Measurements from ENCODE around the gene ALKBH3.

ALKBH3 gene

GRCh38 chr11:43922295-43922648 is 41.6 kb downstream of the ALKBH3 start:
- DNase-seq (ENCODE audit: low read depth, low spot score), result no peak

- no peak for DNase-seq (ENCODE audit: low read depth, low spot score)
Observed at GRCh38 chr11:43922744-43923405, 42.2 kb downstream of the ALKBH3 start.

DNA sequence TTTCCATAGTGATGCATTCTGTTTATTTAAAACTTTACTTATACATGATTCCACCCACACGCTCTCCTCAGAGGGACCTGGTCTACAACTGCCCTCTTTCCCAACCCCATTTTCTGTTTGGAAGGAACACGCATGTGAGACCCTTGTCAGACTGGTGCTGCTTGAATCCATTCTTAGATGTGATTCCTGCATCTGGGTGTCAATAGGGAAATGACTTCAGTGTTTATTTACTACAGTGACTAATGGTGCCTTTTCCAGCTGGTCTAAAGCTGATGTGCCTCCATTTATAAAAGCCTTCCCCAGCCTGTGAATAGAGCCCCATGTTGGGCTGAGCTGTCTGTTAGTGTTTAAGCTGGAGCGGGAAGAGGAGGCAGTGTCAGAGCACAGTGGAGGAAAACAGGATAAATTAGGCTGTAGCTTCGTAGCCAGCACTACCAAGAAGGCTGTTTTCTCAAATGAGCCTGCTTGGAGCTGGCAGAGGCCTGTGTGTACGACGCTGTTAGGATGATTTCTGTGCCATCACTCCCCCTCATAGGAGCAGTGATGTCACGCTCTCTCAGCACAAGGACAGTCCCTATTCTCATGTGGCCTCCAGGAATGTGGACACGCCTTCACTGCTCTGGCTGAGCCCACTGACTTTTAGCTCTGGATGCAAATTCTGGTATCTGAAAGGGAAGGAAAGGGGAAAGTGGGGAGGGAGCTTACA is 42.9 kb downstream of the ALKBH3 start:
- DNase-seq (ENCODE audit: low read depth, low spot score), result no peak

- DNase-seq (ENCODE audit: low read depth, low spot score), result no peak
Observed at GRCh38 chr11:43924112-43924855, 43.7 kb downstream of the ALKBH3 start.

DNA sequence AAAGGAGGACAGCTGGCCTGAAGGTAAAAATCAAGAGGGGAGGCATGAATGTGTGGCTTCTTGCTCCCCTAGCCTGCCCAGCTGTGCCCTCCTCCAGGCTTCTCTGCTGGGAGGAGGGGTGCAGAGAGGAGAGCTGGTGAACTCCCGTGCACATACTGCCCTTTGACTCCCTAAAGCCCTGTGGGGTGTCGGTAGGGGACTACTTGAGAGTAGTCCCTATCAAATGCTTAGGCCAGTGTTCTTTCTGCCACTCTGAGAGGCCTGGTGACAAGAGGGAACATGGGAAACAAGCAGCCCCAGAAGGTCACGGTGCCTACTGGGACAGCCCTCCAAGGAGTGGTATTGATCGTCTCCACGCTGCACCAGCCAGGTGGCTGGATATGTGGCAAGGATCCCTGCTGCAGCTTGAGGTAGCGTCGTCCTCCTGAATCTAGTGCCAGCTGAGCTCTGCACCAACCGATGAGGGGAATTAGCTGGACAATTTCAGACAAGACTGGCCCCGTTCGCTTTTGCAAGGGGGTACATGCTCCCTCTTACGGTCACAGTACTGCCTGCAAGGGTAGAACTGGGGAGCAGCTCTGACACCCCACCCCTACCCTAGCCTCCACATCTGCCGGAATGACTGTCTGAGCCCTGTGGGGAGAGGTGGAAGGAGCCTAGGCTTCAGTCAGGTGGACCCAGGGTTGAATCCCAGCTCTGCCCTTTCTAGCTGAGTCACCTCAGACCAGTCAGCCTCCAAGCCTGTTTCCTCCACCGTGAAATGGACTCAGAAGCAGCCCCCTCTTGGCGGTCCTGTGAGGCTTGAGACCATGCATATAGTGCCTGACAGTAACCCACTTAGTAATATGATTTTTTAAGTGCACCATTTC is 44.7 kb downstream of the ALKBH3 start:
- DNase-seq (ENCODE audit: low read depth, low spot score), result no peak

DNA sequence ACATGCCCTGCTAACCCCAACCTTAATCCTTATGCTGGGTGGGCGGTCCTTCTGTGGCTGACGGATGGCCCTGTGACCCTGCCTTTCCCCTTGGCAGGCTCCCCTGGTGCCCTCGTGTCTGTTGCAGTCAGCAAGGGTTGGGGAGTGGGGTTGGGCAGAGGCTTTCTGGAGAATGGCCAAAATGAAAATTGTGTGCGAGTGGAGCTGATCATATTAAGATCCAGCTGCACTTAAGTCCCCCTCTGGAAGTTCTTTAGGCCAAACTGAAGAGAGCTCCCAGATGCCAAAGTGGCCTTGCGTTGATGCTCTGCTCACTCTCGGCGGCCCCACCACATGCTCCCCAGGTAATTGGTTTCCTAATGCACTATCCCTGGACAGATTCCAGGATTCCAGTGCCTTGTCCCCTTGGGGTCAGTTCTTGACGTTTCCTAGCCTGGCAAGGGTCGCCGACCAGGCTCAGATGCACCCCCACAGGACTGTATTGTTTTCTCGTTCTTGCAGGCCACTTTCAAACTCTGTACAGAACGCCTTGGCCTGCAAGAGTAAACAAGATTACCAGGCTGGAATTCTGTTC is 45.4 kb downstream of the ALKBH3 start:
- DNase-seq (ENCODE audit: low read depth, low spot score), result no peak

GRCh38 chr11:43927070-43927469 is 46.4 kb downstream of the ALKBH3 start:
- no peak for DNase-seq (ENCODE audit: low read depth, low spot score)

DNA sequence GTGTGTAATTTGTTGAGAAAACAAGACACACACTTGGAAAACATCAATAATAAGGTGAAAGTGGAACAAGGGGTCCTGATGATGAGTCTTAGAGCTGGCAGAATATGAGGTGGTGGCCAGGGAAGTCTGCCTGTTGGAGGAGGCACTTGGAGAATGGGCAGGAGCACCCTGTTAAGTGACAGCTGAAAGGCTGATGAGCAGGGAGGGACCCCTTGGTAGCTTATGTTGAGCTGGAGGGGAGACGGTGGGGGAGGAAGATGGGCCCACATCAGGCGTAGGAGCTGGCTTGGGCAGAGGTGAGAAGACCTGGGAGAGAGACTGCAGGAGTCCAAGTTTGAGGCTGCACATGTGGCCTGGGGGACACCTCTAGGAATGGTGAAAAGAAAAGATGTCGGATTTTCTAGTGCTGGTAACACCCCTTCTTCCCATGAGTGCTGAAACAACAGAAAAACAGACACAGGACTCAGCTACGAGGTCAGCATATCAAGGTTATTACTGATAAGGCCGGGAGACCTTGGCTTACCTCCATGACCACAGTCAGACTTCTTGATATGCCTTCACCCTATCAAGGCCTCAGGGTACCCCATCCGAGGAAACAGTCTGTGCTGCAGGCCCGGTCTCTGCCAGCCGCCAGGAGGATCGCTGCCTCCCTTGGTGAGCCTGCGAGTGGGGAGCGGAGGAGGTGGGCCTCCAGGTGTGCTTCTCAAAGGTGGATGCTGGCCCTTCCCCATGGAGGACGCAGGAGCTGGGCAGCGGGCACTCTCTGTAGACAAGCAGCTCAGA is 47.5 kb downstream of the ALKBH3 start:
- no peak for DNase-seq (ENCODE audit: low read depth, low spot score)

DNA sequence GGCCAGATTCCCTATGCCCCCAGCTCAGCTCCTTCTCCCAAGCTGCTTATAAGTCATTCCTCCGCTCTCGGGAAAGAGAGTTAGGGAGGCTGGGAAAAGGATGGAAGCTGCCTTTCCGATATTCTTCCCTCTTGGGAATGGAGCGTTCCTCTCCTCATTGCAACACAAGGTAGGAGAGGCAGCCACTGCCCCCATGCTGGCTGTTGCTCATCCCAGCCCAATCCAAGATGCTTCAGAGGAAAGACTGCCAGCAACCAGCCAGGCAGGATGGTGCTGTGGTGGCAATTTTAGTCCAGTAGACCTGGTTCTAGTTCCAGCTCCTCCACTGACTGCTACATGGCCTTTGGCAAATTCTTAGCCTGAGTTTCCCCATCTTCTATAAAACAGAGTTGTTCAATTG is 48.1 kb downstream of the ALKBH3 start:
- no peak for DNase-seq (ENCODE audit: low read depth, low spot score)

DNA sequence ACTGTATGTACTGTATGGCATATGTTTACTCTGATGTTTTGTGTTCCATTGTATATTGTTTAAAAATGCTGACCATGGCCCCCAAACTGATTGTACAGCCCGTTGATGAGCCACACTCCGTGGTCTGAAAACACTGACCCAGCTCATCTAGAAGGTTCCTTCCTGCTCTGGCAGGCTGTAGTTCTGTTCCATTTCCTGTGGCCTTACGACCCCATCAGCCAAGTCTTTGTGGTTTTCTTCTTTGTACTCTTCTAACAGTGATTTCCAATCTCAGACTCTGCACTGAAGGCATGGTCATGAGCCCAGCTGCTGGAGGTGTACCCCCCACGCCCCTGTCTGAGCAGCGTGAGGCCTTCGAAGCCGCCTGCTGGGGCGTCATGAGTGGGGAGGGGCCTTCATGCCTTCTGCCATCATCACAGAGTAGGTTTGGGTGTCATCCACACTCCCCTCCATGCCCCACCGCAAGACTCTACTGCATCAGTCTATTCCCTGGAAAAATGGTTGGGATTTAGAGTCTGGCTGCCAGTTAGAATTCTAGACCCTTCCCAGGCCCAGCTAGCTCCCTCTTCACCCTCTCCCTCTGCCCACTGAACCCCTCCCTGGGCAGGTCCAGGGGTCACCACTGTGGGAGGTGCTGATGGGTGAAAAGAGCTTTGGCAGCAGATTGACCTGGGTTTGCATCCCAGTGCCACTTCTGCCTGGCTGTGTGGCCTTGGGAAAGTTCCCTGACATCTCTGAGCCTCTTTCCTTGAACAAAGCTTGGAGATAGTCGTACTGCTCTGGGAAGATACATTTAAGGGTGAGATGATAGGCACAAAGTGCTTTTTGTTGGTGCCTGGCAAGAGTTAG is 50.5 kb downstream of the ALKBH3 start:
- DNase-seq (ENCODE audit: low read depth, low spot score), result no peak

GRCh38 chr11:43931717-43932039 is 51.0 kb downstream of the ALKBH3 start:
- no peak for DNase-seq (ENCODE audit: low read depth, low spot score)

GRCh38 chr11:43933226-43933607 is 52.6 kb downstream of the ALKBH3 start:
- DNase-seq (ENCODE audit: low read depth, low spot score), result no peak

- no peak for DNase-seq (ENCODE audit: low read depth, low spot score)
Observed at GRCh38 chr11:43933608-43934551, 53.2 kb downstream of the ALKBH3 start.

DNA sequence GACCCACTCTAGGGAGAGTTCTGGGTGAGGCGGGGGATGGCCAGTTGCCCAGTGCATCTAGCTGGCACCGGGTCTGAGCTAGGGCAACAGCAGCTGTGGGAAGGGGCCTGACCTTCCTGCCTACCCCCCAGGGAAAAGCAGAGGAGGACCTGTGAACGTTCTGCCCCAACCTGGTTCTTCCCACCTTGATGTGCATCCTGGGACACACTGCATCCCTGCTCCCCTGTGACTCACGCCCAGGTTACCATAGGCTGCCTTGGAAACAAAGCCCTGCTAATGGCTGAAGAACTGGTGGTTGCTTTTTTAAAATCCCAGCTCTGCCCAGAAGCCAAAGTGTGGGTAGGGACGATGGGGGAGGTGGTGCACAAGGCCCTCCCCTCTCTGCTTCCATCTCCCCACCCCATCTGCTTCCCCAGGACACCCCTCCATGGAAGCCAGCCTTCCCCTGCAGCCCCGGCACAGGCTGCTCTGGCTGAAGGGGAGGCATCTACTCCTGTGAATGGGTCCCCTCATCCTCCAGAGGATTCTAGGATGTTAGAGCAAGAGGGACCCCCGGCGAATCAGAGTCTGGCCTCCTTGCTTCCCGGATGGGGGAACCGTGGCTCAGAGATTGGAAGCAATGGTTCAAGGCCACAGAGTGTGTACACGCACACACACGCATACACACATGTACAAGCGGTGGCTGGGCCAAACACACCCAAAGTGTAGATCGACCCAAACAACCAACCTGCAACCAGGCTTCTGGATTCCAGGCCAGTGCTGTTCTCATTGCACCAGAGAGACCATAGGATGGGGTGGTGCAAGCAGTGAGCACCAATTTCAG is 54.2 kb downstream of the ALKBH3 start:
- DNase-seq (ENCODE audit: low read depth, low spot score), result no peak

DNA sequence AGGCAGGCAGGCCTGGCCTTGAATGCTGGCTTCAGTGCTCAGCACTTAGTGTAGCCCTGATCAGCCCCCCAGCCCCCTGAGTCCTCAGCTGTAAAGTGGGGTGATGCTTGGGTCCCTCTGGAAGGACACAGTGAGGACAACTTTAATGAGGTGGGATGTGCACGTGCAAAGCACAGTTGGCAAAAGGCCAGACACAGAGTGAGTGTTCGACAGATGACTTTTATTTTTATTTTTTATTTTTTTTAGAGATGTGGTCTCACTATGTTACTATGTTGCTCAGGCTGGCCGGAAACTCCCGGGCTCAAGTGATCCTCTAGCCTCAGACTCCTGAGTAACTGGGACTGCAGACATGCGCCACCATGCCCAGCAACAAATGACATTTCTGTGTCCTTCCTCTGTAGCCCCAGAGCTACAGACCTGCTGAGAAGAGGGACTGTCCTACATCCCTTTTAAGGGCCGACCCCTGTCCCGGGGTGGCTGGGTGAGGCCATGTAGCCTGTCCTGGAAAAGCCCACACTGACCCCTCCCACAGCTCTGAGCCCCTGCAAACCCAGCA is 54.9 kb downstream of the ALKBH3 start:
- DNase-seq (ENCODE audit: low read depth, low spot score), result no peak

DNA sequence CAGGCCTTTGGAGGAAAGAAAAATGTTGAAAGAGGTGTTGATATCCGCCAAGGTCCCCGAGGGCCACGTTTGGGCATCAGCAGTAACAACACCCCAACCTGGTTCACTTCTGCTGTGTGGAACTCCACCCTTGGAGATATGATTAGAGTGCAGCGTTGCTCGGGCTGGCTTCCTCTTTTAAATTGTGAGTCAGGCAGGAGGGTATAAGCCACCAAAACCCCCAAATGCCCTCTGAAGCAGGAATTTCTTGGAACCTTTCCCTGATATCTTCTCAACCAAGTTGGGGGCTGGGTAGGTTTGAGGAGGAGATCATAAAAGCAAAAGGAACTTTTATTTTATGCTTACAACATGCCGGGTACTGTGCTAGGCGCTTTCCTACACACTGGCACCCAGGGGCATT is 55.4 kb downstream of the ALKBH3 start:
- DNase-seq (ENCODE audit: low read depth, low spot score), result no peak
